NT2/D1 (cell line): ENCODE measurements around the gene MEIS2.

Experiments used
- SUZ12 ChIP-seq: IDR thresholded peaks from 2 replicates; pipeline ENCODE4 v1.6.1; 2011; ENCODE audit not compliant: insufficient read length, insufficient read depth; ENCODE audit errors: extremely low read depth
- YY1 ChIP-seq: IDR thresholded peaks from 2 replicates; pipeline ENCODE4 v1.6.1; 2011; ENCODE audit not compliant: insufficient read length, insufficient read depth

DNA sequence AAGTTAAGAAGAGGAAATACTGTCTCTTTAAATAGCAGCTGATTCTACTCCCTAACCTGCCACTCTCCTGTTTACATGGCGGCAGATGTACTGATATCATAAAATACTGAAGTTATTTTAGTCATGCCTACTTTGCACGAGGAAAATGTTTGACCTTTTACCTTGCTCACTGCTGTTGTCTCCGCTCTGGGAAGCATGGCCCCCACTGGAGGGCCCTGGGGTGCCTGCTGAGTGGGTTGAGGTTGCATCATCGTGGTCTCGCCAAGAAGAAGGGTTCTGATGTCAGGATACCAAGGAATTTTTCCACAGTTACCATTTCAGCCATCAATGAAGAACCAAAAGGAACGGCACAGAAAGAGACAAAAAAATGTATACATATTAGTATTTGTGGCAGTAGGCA, 16.7 kb downstream of the MEIS2 start:
- TF ChIP-seq YY1 = no peak
- no peak for TF ChIP-seq SUZ12
